Testis (tissue), 3 donors: Measurements from ENCODE around the gene BICD2. TPM values are rescaled to one million over a fixed set of nuclear protein-coding genes. Genes with fewer than 3 reads are reported as not detected.

Experiments
- DNase-seq: peaks from one replicate; pipeline ENCODE4 v3.0.0-alpha.2; 2019
- H3K27ac ChIP-seq, 2 donors: fragments of 200-600 bp; sonication (generic); one replicate each; pipeline ENCODE4 v1.5.1; 2019
- H3K27me3 ChIP-seq: fragments of 200-600 bp; sonication (generic); one replicate; pipeline ENCODE4 v1.5.1; 2019
- H3K36me3 ChIP-seq: fragments of 200-600 bp; sonication (generic); one replicate; pipeline ENCODE4 v1.5.1; 2017; ENCODE audit warnings: low read depth; ENCODE audit errors: missing control alignments
- H3K4me1 ChIP-seq: fragments of 200-600 bp; sonication (generic); one replicate; pipeline ENCODE4 v1.5.1; 2019
- H3K4me3 ChIP-seq, 2 donors: fragments of 200-600 bp; sonication (generic); one replicate each; pipeline ENCODE4 v1.5.1; 2017 to 2019
- H3K9me3 ChIP-seq: fragments of 200-600 bp; sonication (generic); one replicate; pipeline ENCODE4 v1.5.1; 2017
- POLR2A ChIP-seq: fragments of 450-650 bp; IDR thresholded peaks from one replicate; pipeline ENCODE4 v1.6.1; 2017; ENCODE audit warnings: antibody characterized with exemption, mild to moderate bottlenecking, moderate library complexity
- WGBS, 2 donors: methylation state at CpG; one replicate each; pipeline ENCODE4 v1.1.5; 2018; 5-methylcytosine and 5-hydroxymethylcytosine counted together
- intact Hi-C: fragments of 100-400 bp; cut with DNase I; formaldehyde crosslinking; loops from one replicate; pipeline ENCODE4 v1.15.1; 2023; ENCODE audit warnings: low total_unique reads
- polyA plus RNA-seq: library from polyadenylated mRNA; stranded (reverse); fragments of 350-450 nt; fragmentation: Illumina TruSeq; extraction: RNeasy Lipid Tissue Mini Kit (QIAGEN cat#74804); gene quantifications from one replicate; pipeline ENCODE4 v1.2.3, GENCODE V29; 2014; ENCODE audit warnings: low read depth, low replicate concordance; ENCODE audit not compliant: insufficient read depth
- total RNA-seq, 2 donors: library from RNA; depleted of rRNA; stranded (reverse); fragments of >200 nt; gene quantifications; one replicate each; pipeline ENCODE4 v1.2.3, GENCODE V29; 2016
- TF ChIP-seq, protein P1 (sequence below), 3 experiments: fragments of 450-650 bp in 2 of 3; fragments of 200-600 bp in 1 of 3; sonication (generic) in 1 of 3; IDR thresholded peaks; one replicate each; pipeline ENCODE4 v1.5.1; 2016 to 2019; ENCODE audit warnings: antibody characterized with exemption in 3 of 3, mild to moderate bottlenecking in 2 of 3, moderate library complexity in 1 of 3

The BICD2 gene
- total and polyA plus RNA-seq, 3 donors from 2014 or later: 24.0 to 55.7 (median 48.0) TPM

DNA sequence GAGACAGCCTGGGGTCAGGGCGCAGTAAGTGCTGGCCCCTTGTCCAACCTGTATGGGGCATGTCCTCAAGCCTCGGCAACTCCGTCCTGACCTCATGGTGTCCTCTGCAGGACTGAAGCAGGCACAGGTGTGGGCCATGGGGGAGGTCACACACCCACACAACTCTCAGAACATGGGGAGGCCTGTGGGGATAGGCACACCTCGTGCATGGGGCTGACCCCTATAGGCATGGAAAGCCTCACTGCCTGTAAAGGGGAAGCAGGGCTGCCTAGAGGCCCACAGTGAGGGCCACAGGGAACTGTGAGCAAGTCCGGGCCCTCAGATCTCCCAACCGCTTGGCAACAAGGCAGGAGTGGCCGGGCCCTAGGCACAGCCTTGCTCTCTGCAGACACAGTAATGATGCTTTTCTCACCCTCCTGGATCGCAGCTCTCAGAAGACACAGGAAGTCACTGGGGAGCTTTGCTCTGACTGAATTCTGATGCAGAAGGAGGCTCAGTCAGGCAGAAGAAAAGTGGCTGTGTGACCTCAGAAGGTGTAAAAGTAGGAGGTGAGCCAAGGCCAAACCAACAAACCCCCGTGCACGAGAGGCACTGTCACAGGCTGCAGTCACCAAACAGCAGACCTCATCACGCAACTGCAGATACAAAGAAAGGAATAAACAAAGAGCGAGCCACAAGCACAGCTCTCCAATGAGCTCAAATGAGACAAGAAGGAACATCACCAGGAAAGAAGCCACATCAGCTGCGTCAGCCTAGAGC lies 100.1 kb downstream of the BICD2 start:
- 77 to 84% methylated on average over 10 to 13 of the region's 13 CpGs for WGBS, 2 donors
- H3K4me1 ChIP-seq: peaks cover 9% of the 10 kb centered on the region
- no peaks in the 10 kb centered on the region for H3K36me3 ChIP-seq
- H3K4me3 ChIP-seq: no peak overlapping the region
- H3K9me3 ChIP-seq: no peaks in the 10 kb centered on the region
- H3K27ac ChIP-seq: no peak overlapping the region
- no peak for TF ChIP-seq POLR2A
- TF ChIP-seq, protein P1, sequence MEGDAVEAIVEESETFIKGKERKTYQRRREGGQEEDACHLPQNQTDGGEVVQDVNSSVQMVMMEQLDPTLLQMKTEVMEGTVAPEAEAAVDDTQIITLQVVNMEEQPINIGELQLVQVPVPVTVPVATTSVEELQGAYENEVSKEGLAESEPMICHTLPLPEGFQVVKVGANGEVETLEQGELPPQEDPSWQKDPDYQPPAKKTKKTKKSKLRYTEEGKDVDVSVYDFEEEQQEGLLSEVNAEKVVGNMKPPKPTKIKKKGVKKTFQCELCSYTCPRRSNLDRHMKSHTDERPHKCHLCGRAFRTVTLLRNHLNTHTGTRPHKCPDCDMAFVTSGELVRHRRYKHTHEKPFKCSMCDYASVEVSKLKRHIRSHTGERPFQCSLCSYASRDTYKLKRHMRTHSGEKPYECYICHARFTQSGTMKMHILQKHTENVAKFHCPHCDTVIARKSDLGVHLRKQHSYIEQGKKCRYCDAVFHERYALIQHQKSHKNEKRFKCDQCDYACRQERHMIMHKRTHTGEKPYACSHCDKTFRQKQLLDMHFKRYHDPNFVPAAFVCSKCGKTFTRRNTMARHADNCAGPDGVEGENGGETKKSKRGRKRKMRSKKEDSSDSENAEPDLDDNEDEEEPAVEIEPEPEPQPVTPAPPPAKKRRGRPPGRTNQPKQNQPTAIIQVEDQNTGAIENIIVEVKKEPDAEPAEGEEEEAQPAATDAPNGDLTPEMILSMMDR (IDR thresholded peaks at IDR 0.05): no peak
- no peak for DNase-seq
- H3K27me3 ChIP-seq: no peaks in the 10 kb centered on the region
- intact Hi-C loops: no loop called here

DNA sequence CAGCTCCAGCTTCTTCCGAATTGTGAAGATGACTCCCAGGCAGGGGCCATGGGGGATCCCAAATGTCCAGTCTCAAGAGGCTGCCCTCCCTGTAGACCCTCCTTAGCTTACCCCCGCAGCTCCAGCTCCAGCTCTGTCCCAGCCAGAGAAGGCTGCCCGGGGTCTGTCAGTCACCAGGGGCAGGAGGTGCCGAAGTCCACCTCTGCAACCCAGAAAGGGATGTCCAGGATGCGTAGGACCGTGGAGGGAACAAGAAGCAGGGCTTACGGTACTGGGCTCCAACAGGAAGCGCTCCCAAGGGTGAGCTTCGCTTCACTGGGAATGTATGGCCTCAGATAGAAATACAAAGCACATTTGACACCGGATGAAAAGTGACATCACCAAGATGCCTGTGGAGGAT lies 100.7 kb downstream of the BICD2 start:
- Histone ChIP-seq H3K4me1 (peaks cover 9% of the 10 kb centered on the region), H3K27me3 (no peaks in the 10 kb centered on the region), H3K9me3 (no peaks in the 10 kb centered on the region), H3K36me3 (no peaks in the 10 kb centered on the region), H3K4me3 (no peak overlapping the region), H3K27ac (no peak overlapping the region)
- TF ChIP-seq POLR2A: no peak
- TF ChIP-seq, protein P1 (IDR thresholded peaks at IDR 0.05): no peak
- no peak for DNase-seq
- 84 to 96% methylated on average over 9 to 10 of the region's 10 CpGs for WGBS, 2 donors
- intact Hi-C loops: no loop called here

DNA sequence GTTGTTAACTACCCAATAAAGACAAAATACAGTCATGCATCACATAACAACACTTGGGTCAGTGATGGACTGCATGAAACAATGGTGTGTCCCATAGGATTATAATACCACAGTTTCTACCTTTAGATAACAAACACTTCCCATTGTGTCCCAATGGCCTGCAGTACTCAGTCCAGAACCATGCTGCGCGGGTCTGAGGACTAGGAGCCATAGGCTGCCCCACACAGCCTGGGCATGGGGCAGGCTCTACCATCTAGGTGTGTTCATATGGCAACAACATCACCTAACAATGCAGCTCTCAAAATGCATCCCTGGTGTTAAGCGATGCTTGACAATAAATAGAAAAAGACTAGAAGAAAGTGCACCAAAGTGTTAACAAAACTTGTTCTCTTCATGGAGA lies 101.5 kb downstream of the BICD2 start:
- TF ChIP-seq, protein P1 (IDR thresholded peaks at IDR 0.05): no peak
- TF ChIP-seq POLR2A: no peak
- no peaks in the 10 kb centered on the region for H3K27me3 ChIP-seq
- intact Hi-C loops: no loop called here
- peaks cover 3% of the 10 kb centered on the region for H3K4me1 ChIP-seq
- no peak for DNase-seq
- H3K4me3 ChIP-seq: no peak overlapping the region
- WGBS, 2 donors: 88 to 98% methylated on average over 3 of the region's 3 CpGs
- H3K27ac ChIP-seq: no peak overlapping the region
- no peaks in the 10 kb centered on the region for H3K36me3 ChIP-seq
- no peaks in the 10 kb centered on the region for H3K9me3 ChIP-seq

DNA sequence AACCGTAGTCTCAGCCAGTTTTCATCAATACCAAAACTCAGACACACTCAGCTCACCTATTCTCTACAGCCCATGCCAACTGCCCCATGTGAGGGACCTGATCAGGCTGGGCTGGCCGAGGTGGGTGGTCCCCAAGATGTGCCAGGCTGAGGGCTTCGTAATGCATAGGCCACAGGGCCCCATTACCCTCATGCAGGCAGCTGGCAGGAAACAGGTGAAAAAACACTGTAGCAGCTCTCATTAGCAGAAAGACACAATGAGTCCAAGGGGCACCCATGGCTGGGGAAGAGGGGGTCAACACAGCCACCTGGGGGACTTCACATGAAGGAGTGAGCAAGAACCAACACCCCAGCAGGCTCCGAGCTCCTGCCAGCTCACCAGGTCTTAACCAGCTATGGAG lies 102.9 kb downstream of the BICD2 start:
- WGBS, 2 donors: 87 to 96% methylated on average over 4 of the region's 4 CpGs
- Histone ChIP-seq H3K36me3 (no peaks in the 10 kb centered on the region), H3K4me1 (peaks cover 3% of the 10 kb centered on the region), H3K27me3 (no peaks in the 10 kb centered on the region), H3K9me3 (no peaks in the 10 kb centered on the region), H3K4me3 (no peak overlapping the region), H3K27ac (no peak overlapping the region)
- intact Hi-C loops: no loop called here
- no peak for DNase-seq
- TF ChIP-seq POLR2A: no peak
- TF ChIP-seq, protein P1 (IDR thresholded peaks at IDR 0.05): no peak

Other genes with a start within 250 kb of the BICD2 start
- gene ECM2, start 228.8 kb downstream of the BICD2 start, total RNA-seq: 10 to 100 TPM; 16.7 to 16.8 TPM
- gene ECM2, start 228.8 kb downstream of the BICD2 start, polyA plus RNA-seq: 26.9 TPM
- 10 to 100 TPM; 21.0 to 25.0 TPM for gene IPPK, start 94.7 kb downstream of the BICD2 start, total RNA-seq
- gene IPPK, start 94.7 kb downstream of the BICD2 start, polyA plus RNA-seq: 21.9 TPM
- gene ZNF484, start 113.2 kb upstream of the BICD2 start, total RNA-seq: 10 to 100 TPM; 10.4 to 10.5 TPM
- 2.5 TPM for gene ZNF484, start 113.2 kb upstream of the BICD2 start, polyA plus RNA-seq
- gene FGD3, start 182.7 kb upstream of the BICD2 start, total RNA-seq: 10 to 100 TPM; 12.8 to 14.3 TPM
- 14.0 TPM for gene FGD3, start 182.7 kb upstream of the BICD2 start, polyA plus RNA-seq